H9 (cell line): ENCODE results near the gene RAG1. TPM values are rescaled to one million over a fixed set of nuclear protein-coding genes. Genes with fewer than 3 reads are reported as not detected.

Source experiments
- DNase-seq: peaks from one replicate; pipeline ENCODE4 v3.0.0-alpha.2; 2017
- H2AFZ ChIP-seq: one replicate; pipeline ENCODE4 v1.6.1; 2013; ENCODE audit warnings: mild to moderate bottlenecking, low read length, control low read depth, moderate library complexity
- H2AK5ac ChIP-seq: 2 replicates; pipeline ENCODE4 v1.6.1; 2013; ENCODE audit warnings: low read length, control low read depth, mixed read lengths; ENCODE audit not compliant: insufficient read length
- H2BK120ac ChIP-seq: one replicate; pipeline ENCODE4 v1.6.1; 2013; ENCODE audit warnings: low read depth, mild to moderate bottlenecking, low read length, control low read depth, inconsistent platforms; ENCODE audit not compliant: poor library complexity, severe bottlenecking
- H2BK12ac ChIP-seq: 2 replicates; pipeline ENCODE4 v1.6.1; 2013; ENCODE audit warnings: low read length, control low read depth, mixed read lengths, low read depth; ENCODE audit not compliant: insufficient read length
- H2BK15ac ChIP-seq: 2 replicates; pipeline ENCODE4 v1.6.1; 2013; ENCODE audit warnings: low read depth, low read length, control low read depth
- H2BK20ac ChIP-seq: one replicate; pipeline ENCODE4 v1.6.1; 2013; ENCODE audit warnings: low read depth, mild to moderate bottlenecking, low read length, control low read depth, inconsistent platforms; ENCODE audit not compliant: poor library complexity, severe bottlenecking
- H2BK5ac ChIP-seq: 2 replicates; pipeline ENCODE4 v1.6.1; 2013; ENCODE audit warnings: low read length, control low read depth, mixed read lengths; ENCODE audit not compliant: insufficient read length
- H3K14ac ChIP-seq: 2 replicates; pipeline ENCODE4 v1.6.1; 2013; ENCODE audit warnings: low read length, control low read depth; ENCODE audit not compliant: insufficient read depth
- H3K18ac ChIP-seq: 2 replicates; pipeline ENCODE4 v1.6.1; 2013; ENCODE audit warnings: low read depth, mild to moderate bottlenecking, mixed read lengths, low read length, control low read depth; ENCODE audit not compliant: insufficient read length
- H3K23ac ChIP-seq: 2 replicates; pipeline ENCODE4 v1.6.1; 2013; ENCODE audit warnings: low read length, control low read depth, mixed read lengths, low read depth; ENCODE audit not compliant: insufficient read length
- H3K23me2 ChIP-seq: 2 replicates; pipeline ENCODE4 v1.6.1; 2013; ENCODE audit warnings: low read depth, mild to moderate bottlenecking, mixed read lengths, low read length, control low read depth; ENCODE audit not compliant: insufficient read length, poor library complexity, severe bottlenecking
- H3K27ac ChIP-seq: 2 replicates; pipeline ENCODE4 v1.5.1; 2013; ENCODE audit warnings: low read length, control low read depth, mixed read lengths, low read depth; ENCODE audit not compliant: insufficient read length
- H3K27me3 ChIP-seq: 2 replicates; pipeline ENCODE4 v1.6.1; 2013; ENCODE audit warnings: low read length, control low read depth, inconsistent platforms; ENCODE audit not compliant: insufficient read depth
- H3K4ac ChIP-seq: 2 replicates; pipeline ENCODE4 v1.6.1; 2013; ENCODE audit warnings: low read depth, mild to moderate bottlenecking, control low read depth, inconsistent platforms, low read length, moderate library complexity
- H3K4me1 ChIP-seq: 2 replicates; pipeline ENCODE4 v1.6.1; 2013; ENCODE audit warnings: low read length, control low read depth, inconsistent platforms; ENCODE audit not compliant: insufficient read depth
- H3K4me2 ChIP-seq: 2 replicates; pipeline ENCODE4 v1.6.1; 2013; ENCODE audit warnings: low read length, control low read depth, mixed read lengths; ENCODE audit not compliant: insufficient read length, insufficient read depth
- H3K56ac ChIP-seq: 2 replicates; pipeline ENCODE4 v1.6.1; 2013; ENCODE audit warnings: low read depth, mild to moderate bottlenecking, mixed read lengths, low read length, control low read depth; ENCODE audit not compliant: insufficient read length
- H3K79me1 ChIP-seq: 2 replicates; pipeline ENCODE4 v1.6.1; 2013; ENCODE audit warnings: low read depth, mild to moderate bottlenecking, moderate library complexity, low read length, control low read depth, inconsistent platforms; ENCODE audit not compliant: insufficient read depth, poor library complexity, severe bottlenecking
- H3K79me2 ChIP-seq: 2 replicates; pipeline ENCODE4 v1.6.1; 2013; ENCODE audit warnings: low read length, control low read depth, inconsistent platforms; ENCODE audit not compliant: insufficient read depth
- H3K9ac ChIP-seq: 2 replicates; pipeline ENCODE4 v1.6.1; 2013; ENCODE audit warnings: low read length, control low read depth, mixed read lengths; ENCODE audit not compliant: insufficient read length; ENCODE audit errors: extremely low read depth
- H3K9me3 ChIP-seq: one replicate; pipeline ENCODE4 v1.6.1; 2013; ENCODE audit warnings: low read depth, low read length, inconsistent platforms; ENCODE audit not compliant: control insufficient read depth
- H3T11ph ChIP-seq: one replicate; pipeline ENCODE4 v1.6.1; 2013; ENCODE audit warnings: mild to moderate bottlenecking, low read length, control low read depth, inconsistent platforms
- H4K20me1 ChIP-seq: one replicate; pipeline ENCODE4 v1.6.1; 2013; ENCODE audit not compliant: control insufficient read depth, insufficient read length, insufficient read depth
- H4K5ac ChIP-seq: 2 replicates; pipeline ENCODE4 v1.6.1; 2013; ENCODE audit warnings: low read depth, mild to moderate bottlenecking, mixed read lengths, low read length, control low read depth; ENCODE audit not compliant: insufficient read length
- H4K8ac ChIP-seq: replicated peaks from 2 replicates; pipeline ENCODE4 v1.6.1; 2013; ENCODE audit warnings: low read length, control low read depth, mixed read lengths, low read depth; ENCODE audit not compliant: insufficient read length
- H4K91ac ChIP-seq: 2 replicates; pipeline ENCODE4 v1.6.1; 2013; ENCODE audit warnings: low read depth, mild to moderate bottlenecking, moderate library complexity, mixed read lengths, low read length, control low read depth; ENCODE audit not compliant: insufficient read length
- H3K27ac Mint-ChIP-seq, 3 experiments: 2 replicates in 2 of 3; 3 replicates in 1 of 3; pipeline ENCODE4 v1.8.0; 2020 to 2021; ENCODE audit warnings: mixed read lengths in 3 of 3, mild to moderate bottlenecking in 1 of 3, moderate library complexity in 1 of 3
- H3K27me3 Mint-ChIP-seq: 2 replicates; pipeline ENCODE4 v1.8.0; 2021; ENCODE audit warnings: low read depth, mild to moderate bottlenecking, moderate library complexity, mixed read lengths
- H3K36me3 Mint-ChIP-seq, 3 experiments: 2 replicates in 2 of 3; 3 replicates in 1 of 3; pipeline ENCODE4 v1.8.0; 2020 to 2021; ENCODE audit warnings: low read depth in 3 of 3, mixed read lengths in 3 of 3; ENCODE audit not compliant: insufficient read depth in 1 of 3
- H3K4me1 Mint-ChIP-seq, 2 experiments: 2 replicates each; pipeline ENCODE4 v1.8.0; 2020; ENCODE audit warnings: mixed read lengths in 2 of 2
- H3K4me3 Mint-ChIP-seq, 2 experiments: 2 replicates in 1 of 2; 3 replicates in 1 of 2; pipeline ENCODE4 v1.8.0; 2020 to 2021; ENCODE audit warnings: mild to moderate bottlenecking in 2 of 2, mixed read lengths in 2 of 2, moderate library complexity in 1 of 2
- H3K9me3 Mint-ChIP-seq, 2 experiments: 2 replicates in 1 of 2; 3 replicates in 1 of 2; pipeline ENCODE4 v1.8.0; 2020; ENCODE audit warnings: mild to moderate bottlenecking in 2 of 2, mixed read lengths in 2 of 2, moderate library complexity in 1 of 2
- WGBS: extraction: QIAGEN DNeasy Blood & Tissue Kit; methylation state at CpG from one replicate; pipeline ENCODE4 v1.1.7; 2013; ENCODE audit warnings: missing lambda C conversion rate, low lambda C conversion rate, mixed read lengths; ENCODE audit not compliant: insufficient read length; ENCODE audit errors: extremely low coverage; 5-methylcytosine and 5-hydroxymethylcytosine counted together
- total RNA-seq: library from RNA; stranded (reverse); gene quantifications from 2 replicates; pipeline ENCODE4 v1.2.1, GENCODE V29; 2021
- TF ChIP-seq, protein P1 (sequence below): fragments of 200-600 bp; sonication (generic); conservative IDR thresholded peaks from 3 replicates; pipeline ENCODE4 v1.8.0; 2021; ENCODE audit warnings: antibody characterized with exemption, mild to moderate bottlenecking

Gene RAG1
- total RNA-seq, 1 experiment from 2014 or later = 0.70 TPM

GRCh38 chr11:36577373-36577772, 9.6 kb downstream of the RAG1 start:
- Histone ChIP-seq H2BK15ac (no peak overlapping the region), H2BK12ac (no peak overlapping the region), H3K18ac (no peak overlapping the region), H3K14ac (no peak overlapping the region), H2BK5ac (no peak overlapping the region), H4K20me1 (no peaks in the 10 kb centered on the region), H3K4me1 (no peaks in the 10 kb centered on the region), H3T11ph (no peak overlapping the region), H3K79me2 (no peaks in the 10 kb centered on the region), H3K79me1 (no peaks in the 10 kb centered on the region), H4K8ac (no peak overlapping the region), H2BK120ac (no peak overlapping the region), H3K56ac (no peak overlapping the region), H2AFZ (no peak overlapping the region), H4K91ac (no peak overlapping the region), H3K23ac (no peak overlapping the region), H3K27ac (no peak overlapping the region), H3K23me2 (no peaks in the 10 kb centered on the region), H2BK20ac (no peak overlapping the region), H3K27me3 (no peaks in the 10 kb centered on the region), H3K4me2 (no peak overlapping the region), H3K9ac (no peak overlapping the region), H3K9me3 (peaks cover 20% of the 10 kb centered on the region), H4K5ac (no peak overlapping the region), H3K4ac (no peak overlapping the region), H2AK5ac (no peak overlapping the region)
- Mint-ChIP-seq H3K9me3 (peaks cover 21 to 22% of the 10 kb centered on the region in 2 experiments), H3K27me3 (peaks cover 19% of the 10 kb centered on the region), H3K4me3 (no peak overlapping the region), H3K27ac (no peak overlapping the region), H3K36me3 (peaks cover 5 to 15% (median 14%) of the 10 kb centered on the region in 3 experiments; a peak in 5 of 7 replicates), H3K4me1 (no peaks in the 10 kb centered on the region)
- no peak for DNase-seq
- WGBS = no CpG with 5 or more reads among the region's 2 CpGs
- TF ChIP-seq, protein P1, sequence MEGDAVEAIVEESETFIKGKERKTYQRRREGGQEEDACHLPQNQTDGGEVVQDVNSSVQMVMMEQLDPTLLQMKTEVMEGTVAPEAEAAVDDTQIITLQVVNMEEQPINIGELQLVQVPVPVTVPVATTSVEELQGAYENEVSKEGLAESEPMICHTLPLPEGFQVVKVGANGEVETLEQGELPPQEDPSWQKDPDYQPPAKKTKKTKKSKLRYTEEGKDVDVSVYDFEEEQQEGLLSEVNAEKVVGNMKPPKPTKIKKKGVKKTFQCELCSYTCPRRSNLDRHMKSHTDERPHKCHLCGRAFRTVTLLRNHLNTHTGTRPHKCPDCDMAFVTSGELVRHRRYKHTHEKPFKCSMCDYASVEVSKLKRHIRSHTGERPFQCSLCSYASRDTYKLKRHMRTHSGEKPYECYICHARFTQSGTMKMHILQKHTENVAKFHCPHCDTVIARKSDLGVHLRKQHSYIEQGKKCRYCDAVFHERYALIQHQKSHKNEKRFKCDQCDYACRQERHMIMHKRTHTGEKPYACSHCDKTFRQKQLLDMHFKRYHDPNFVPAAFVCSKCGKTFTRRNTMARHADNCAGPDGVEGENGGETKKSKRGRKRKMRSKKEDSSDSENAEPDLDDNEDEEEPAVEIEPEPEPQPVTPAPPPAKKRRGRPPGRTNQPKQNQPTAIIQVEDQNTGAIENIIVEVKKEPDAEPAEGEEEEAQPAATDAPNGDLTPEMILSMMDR = no peak
